ENCODE data around the gene MMP24OS. TPM values are rescaled to one million over a fixed set of nuclear protein-coding genes. Genes with fewer than 3 reads are reported as not detected.

MMP24OS gene
- total RNA-seq, 4 donors from 2014 or later, result 8.8 to 67.8 (median 18.1) TPM

GRCh38 chr20:35311822-35312221, 33.9 kb upstream of the MMP24OS start:
- H3K9me3 ChIP-seq, result no peaks in the 10 kb centered on the region
- H3K4me1 ChIP-seq, result peaks cover 0 to 3% of the 10 kb centered on the region in 2 donors
- no peak for TF ChIP-seq POLR2A (IDR thresholded peaks at IDR 0.05)
- no peak overlapping the region for H3K27ac ChIP-seq
- DNase-seq, result no peak
- no peak overlapping the region for H3K4me3 ChIP-seq
- H3K36me3 ChIP-seq, result no peaks in the 10 kb centered on the region
- H3K27me3 ChIP-seq, result no peaks in the 10 kb centered on the region
- intact Hi-C loops (cut with DNase I; ENCODE audit: low total_unique reads), result no loop called here

GRCh38 chr20:35311409-35311808, 33.5 kb upstream of the MMP24OS start:
- intact Hi-C loops (cut with DNase I; ENCODE audit: low total_unique reads), result no loop called here
- Histone ChIP-seq H3K4me3 (no peak overlapping the region), H3K4me1 (peaks cover 0 to 3% of the 10 kb centered on the region in 2 donors), H3K36me3 (no peaks in the 10 kb centered on the region), H3K27me3 (no peaks in the 10 kb centered on the region), H3K27ac (no peak overlapping the region), H3K9me3 (no peaks in the 10 kb centered on the region)
- TF ChIP-seq CTCF (IDR thresholded peaks at IDR 0.05) (no peak), POLR2A (IDR thresholded peaks at IDR 0.05) (no peak)
- no peak for DNase-seq

- no peak for DNase-seq
- no peaks in the 10 kb centered on the region for H3K27me3 ChIP-seq
- H3K27ac ChIP-seq, result peak overlapping the region in 1 of 2 donors; percentile 15
- H3K4me1 ChIP-seq, result peaks cover 0 to 3% of the 10 kb centered on the region in 2 donors
- H3K4me3 ChIP-seq, result no peak overlapping the region
- H3K36me3 ChIP-seq, result no peaks in the 10 kb centered on the region
- H3K9me3 ChIP-seq, result no peaks in the 10 kb centered on the region
- intact Hi-C loops (cut with DNase I; ENCODE audit: low total_unique reads), result no loop called here
- no peak for TF ChIP-seq POLR2A (IDR thresholded peaks at IDR 0.05)
- TF ChIP-seq CTCF (IDR thresholded peaks at IDR 0.05), result no peak
These were observed 30.0 kb upstream of the MMP24OS start for GRCh38 chr20:35307666-35308653.

GRCh38 chr20:35306931-35307517, 29.1 kb upstream of the MMP24OS start:
- H3K27me3 ChIP-seq, result no peaks in the 10 kb centered on the region
- no peaks in the 10 kb centered on the region for H3K36me3 ChIP-seq
- DNase-seq, result no peak
- no peak overlapping the region for H3K27ac ChIP-seq
- TF ChIP-seq CTCF (IDR thresholded peaks at IDR 0.05) (peak; percentile 34 to 55 (median 52)), POLR2A (IDR thresholded peaks at IDR 0.05) (no peak)
- intact Hi-C loops (cut with DNase I; ENCODE audit: low total_unique reads), result no loop called here
- H3K9me3 ChIP-seq, result no peaks in the 10 kb centered on the region
- H3K4me3 ChIP-seq, result no peak overlapping the region
- peaks cover 0 to 3% of the 10 kb centered on the region in 2 donors for H3K4me1 ChIP-seq

- peaks cover 0 to 3% of the 10 kb centered on the region in 2 donors for H3K4me1 ChIP-seq
- DNase-seq, result no peak
These were observed 28.0 kb upstream of the MMP24OS start for GRCh38 chr20:35305682-35306556.

More at GRCh38 chr20:35305682-35306556, 28.0 kb upstream of the MMP24OS start:
- H3K9me3 ChIP-seq, result no peaks in the 10 kb centered on the region
- H3K27ac ChIP-seq, result no peak overlapping the region
- no peak for TF ChIP-seq CTCF (IDR thresholded peaks at IDR 0.05)
- intact Hi-C loops (cut with DNase I; ENCODE audit: low total_unique reads), result no loop called here
- H3K36me3 ChIP-seq, result no peaks in the 10 kb centered on the region
- no peak overlapping the region for H3K4me3 ChIP-seq
- H3K27me3 ChIP-seq, result no peaks in the 10 kb centered on the region
